ENCODE data around the gene PNLDC1.
"Not testable (repeated sequence)": the region's sequence is repeated elsewhere in the genome, so short reads cannot be mapped to it uniquely, and the experiment has no call there.

Gene PNLDC1

DNA sequence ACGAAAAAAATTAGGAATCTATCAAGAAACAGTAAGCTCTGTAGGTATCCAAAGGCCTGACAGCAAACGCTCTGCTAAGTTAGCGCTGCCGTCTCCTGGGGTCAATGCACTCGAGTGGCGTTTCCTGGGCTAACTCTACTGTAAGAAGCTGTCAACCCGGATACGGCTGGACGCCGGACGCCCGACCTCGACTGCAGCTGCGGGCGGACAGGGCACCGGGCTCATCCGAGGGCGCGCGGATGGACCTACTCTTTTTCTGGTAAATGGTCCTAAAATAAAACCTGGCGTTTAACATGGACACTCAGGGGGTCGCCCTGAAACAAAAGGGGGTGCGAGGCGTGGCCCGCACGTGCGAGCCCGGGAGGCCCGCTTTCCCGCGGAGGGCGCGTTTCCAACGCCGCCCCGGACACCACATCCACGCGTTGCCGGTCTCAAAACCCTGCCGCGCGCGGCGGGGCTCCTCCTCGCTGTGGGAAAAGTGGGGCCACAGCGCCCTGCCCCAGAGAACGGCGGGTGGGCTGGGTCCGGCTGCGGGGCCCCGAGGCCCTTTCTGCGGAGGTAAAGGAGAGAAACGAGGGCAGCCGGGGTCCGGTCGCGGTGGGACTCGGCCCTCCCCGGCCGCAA lies 11.2 kb upstream of the PNLDC1 start:
- peak overlapping the region; percentile 77 for H3K4me3 ChIP-seq (ENCODE audit: low read depth, low read length)
- DNase-seq = no peak
- TF ChIP-seq, protein P1, sequence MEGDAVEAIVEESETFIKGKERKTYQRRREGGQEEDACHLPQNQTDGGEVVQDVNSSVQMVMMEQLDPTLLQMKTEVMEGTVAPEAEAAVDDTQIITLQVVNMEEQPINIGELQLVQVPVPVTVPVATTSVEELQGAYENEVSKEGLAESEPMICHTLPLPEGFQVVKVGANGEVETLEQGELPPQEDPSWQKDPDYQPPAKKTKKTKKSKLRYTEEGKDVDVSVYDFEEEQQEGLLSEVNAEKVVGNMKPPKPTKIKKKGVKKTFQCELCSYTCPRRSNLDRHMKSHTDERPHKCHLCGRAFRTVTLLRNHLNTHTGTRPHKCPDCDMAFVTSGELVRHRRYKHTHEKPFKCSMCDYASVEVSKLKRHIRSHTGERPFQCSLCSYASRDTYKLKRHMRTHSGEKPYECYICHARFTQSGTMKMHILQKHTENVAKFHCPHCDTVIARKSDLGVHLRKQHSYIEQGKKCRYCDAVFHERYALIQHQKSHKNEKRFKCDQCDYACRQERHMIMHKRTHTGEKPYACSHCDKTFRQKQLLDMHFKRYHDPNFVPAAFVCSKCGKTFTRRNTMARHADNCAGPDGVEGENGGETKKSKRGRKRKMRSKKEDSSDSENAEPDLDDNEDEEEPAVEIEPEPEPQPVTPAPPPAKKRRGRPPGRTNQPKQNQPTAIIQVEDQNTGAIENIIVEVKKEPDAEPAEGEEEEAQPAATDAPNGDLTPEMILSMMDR (IDR thresholded peaks at IDR 0.05; ENCODE audit: low read depth, low read length) = no peak
- H3K27ac ChIP-seq = peak overlapping the region; percentile 94
- no peaks in the 10 kb centered on the region for H3K9me3 ChIP-seq (ENCODE audit: severe bottlenecking)
- H3K36me3 ChIP-seq = peaks cover 71% of the 10 kb centered on the region
- H3K27me3 ChIP-seq (ENCODE audit: insufficient read depth, low read depth, severe bottlenecking) = no peaks in the 10 kb centered on the region

- H3K36me3 ChIP-seq = peaks cover 71% of the 10 kb centered on the region
- H3K27ac ChIP-seq = peak within 1 kb of the TSS; percentile 94
- H3K4me3 ChIP-seq (ENCODE audit: low read depth, low read length) = peak within 1 kb of the TSS; percentile 77
- TF ChIP-seq, protein P1 (IDR thresholded peaks at IDR 0.05; ENCODE audit: low read depth, low read length) = no peak
- H3K27me3 ChIP-seq (ENCODE audit: insufficient read depth, low read depth, severe bottlenecking) = no peaks in the 10 kb centered on the region
- DNase-seq = peak; percentile 99
- no peaks in the 10 kb centered on the region for H3K9me3 ChIP-seq (ENCODE audit: severe bottlenecking)
Observed at GRCh38 chr6:159789377-159790148, 10.5 kb upstream of the PNLDC1 start, which contains the start of gene TCP1. TSS of gene TCP1 (minus strand) at chr6:159789602. CDS start at chr6:159789468, 134 bp downstream.

GRCh38 chr6:159790149-159790955 lies 9.7 kb upstream of the PNLDC1 start, which contains the start of gene MRPL18:
TSS of gene MRPL18 (plus strand) at chr6:159790467. CDS start at chr6:159790588, 121 bp downstream.
- no peaks in the 10 kb centered on the region for H3K9me3 ChIP-seq (ENCODE audit: severe bottlenecking)
- DNase-seq = peak; percentile 94
- H3K27ac ChIP-seq = peak within 1 kb of the TSS; percentile 94
- peaks cover 63% of the 10 kb centered on the region for H3K36me3 ChIP-seq
- TF ChIP-seq, protein P1 (IDR thresholded peaks at IDR 0.05; ENCODE audit: low read depth, low read length) = 0 out of 2 replicates have a peak, but pooled peaks have one; percentile 2
- peak within 1 kb of the TSS; percentile 77 for H3K4me3 ChIP-seq (ENCODE audit: low read depth, low read length)
- H3K27me3 ChIP-seq (ENCODE audit: insufficient read depth, low read depth, severe bottlenecking) = no peaks in the 10 kb centered on the region

DNA sequence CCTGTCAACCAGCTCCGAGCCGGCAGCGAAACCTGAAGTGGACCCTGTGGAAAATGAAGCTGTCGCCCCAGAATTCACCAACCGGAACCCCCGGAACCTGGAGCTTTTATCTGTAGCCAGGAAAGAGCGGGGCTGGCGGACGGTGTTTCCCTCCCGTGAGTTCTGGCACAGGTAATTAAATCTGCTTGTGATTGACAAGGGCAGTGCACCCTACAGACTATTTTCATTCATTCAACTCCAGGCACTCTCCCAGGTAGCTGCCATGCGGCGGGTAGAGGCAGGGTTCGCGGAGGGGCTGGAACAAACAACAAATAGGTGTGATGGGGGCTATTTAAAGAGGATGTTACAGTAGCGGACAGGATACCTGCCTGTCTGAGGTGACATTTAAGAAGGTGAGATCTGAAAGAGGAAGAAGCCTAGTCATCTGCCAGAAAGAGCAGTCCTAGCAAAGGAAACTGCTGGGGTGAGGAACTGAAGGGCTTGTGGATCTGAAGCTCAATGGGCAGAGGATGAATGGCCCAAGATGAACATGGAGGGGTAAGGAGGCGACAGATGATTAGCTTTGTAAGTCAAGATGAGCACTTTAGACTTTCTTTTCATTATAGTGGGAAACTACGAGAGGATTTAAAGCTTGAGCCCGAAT lies 9.0 kb upstream of the PNLDC1 start:
- Histone ChIP-seq H3K4me3 (ENCODE audit: low read depth, low read length) (peak overlapping the region; percentile 77), H3K9me3 (ENCODE audit: severe bottlenecking) (no peaks in the 10 kb centered on the region), H3K27me3 (ENCODE audit: insufficient read depth, low read depth, severe bottlenecking) (no peaks in the 10 kb centered on the region), H3K36me3 (peaks cover 61% of the 10 kb centered on the region), H3K27ac (peak overlapping the region; percentile 94)
- DNase-seq = no peak
- TF ChIP-seq, protein P1 (IDR thresholded peaks at IDR 0.05; ENCODE audit: low read depth, low read length) = no peak

GRCh38 chr6:159794976-159795375 lies 5.1 kb upstream of the PNLDC1 start:
- H3K27ac ChIP-seq = peak overlapping the region; percentile 90
- not testable (repeated sequence) for H3K9me3 ChIP-seq (ENCODE audit: severe bottlenecking); H3K27me3 ChIP-seq (ENCODE audit: insufficient read depth, low read depth, severe bottlenecking); H3K4me3 ChIP-seq (ENCODE audit: low read depth, low read length)
- peaks cover 72% of the 10 kb centered on the region for H3K36me3 ChIP-seq
- peak; percentile 61 for DNase-seq

Measured in WERI-Rb-1 (cell line).